ENCODE data around the gene SAMD10.

DNA sequence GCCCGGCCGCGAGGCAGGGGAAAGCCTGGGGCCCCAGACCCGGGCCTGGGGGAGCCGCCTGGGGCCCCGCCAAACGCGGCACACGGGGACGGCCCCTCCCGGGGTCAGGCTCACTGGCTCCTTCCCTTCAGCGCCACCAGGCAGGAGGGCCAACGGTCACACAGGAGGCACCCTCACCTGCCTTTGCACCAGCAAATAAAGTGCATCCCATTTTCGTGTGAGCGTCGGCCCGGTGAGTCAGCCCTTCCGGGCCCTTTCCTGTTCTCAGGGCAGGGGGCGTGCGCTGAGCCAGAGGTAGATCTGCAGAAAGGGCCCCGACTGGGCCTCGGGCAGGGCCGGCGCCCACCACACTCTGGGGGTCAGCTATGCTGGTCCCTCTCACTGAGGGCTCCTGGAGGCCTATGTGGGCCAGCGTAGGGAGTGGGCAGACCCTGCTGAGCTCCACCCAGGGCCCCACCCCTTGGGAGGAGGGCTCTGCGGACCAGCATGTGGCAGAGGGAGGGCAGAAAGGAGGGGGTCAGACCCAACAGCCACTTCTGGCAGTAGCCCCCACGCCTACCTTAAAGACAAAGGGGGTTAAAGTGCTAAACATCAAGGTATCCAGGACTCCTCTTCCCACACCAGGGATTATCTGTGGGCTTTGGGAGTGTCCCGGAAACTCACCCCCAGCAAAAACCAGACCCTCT, 22.3 kb downstream of the SAMD10 start:
- TF ChIP-seq, protein P1, sequence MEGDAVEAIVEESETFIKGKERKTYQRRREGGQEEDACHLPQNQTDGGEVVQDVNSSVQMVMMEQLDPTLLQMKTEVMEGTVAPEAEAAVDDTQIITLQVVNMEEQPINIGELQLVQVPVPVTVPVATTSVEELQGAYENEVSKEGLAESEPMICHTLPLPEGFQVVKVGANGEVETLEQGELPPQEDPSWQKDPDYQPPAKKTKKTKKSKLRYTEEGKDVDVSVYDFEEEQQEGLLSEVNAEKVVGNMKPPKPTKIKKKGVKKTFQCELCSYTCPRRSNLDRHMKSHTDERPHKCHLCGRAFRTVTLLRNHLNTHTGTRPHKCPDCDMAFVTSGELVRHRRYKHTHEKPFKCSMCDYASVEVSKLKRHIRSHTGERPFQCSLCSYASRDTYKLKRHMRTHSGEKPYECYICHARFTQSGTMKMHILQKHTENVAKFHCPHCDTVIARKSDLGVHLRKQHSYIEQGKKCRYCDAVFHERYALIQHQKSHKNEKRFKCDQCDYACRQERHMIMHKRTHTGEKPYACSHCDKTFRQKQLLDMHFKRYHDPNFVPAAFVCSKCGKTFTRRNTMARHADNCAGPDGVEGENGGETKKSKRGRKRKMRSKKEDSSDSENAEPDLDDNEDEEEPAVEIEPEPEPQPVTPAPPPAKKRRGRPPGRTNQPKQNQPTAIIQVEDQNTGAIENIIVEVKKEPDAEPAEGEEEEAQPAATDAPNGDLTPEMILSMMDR (IDR thresholded peaks at IDR 0.05; ENCODE audit: low read length), result no peak
- TF ChIP-seq EZH2 (IDR thresholded peaks at IDR 0.05; ENCODE audit: borderline replicate concordance, low read length), result no peak
